SK-N-SH treated with all-trans-retinoic acid at 6 μM for 48 hours (cell line): ENCODE data around the gene OR8U1.

Experiments used
- ATAC-seq: fragments of 200-7000 bp; cut with Tn5 transposase; 3 replicates; pipeline ENCODE4 v1.9.1; 2020; ENCODE audit warnings: mild to moderate bottlenecking, moderate library complexity
- OSR1 ChIP-seq: fragments of 250-450 bp; sonication (Bioruptor Pico); IDR thresholded peaks from 2 replicates; pipeline ENCODE4 v1.8.0; 2022; ENCODE audit warnings: moderate library complexity, mild to moderate bottlenecking, inconsistent platforms
- TSHZ2 ChIP-seq: fragments of 250-450 bp; sonication (Bioruptor Pico); IDR thresholded peaks from 2 replicates; pipeline ENCODE4 v1.5.0; 2020; ENCODE audit warnings: mild to moderate bottlenecking, moderate library complexity

The OR8U1 gene

GRCh38 chr11:56412396-56412795 is 37.0 kb downstream of the OR8U1 start, which contains the start of gene OR5AL1:
Gene OR5AL1 (plus strand): TSS chr11:56412696.
- TF ChIP-seq TSHZ2 (CRISPR knock-in tag) (no peak), OSR1 (CRISPR knock-in tag) (no peak)
- ATAC-seq: no peak
